ENCODE measurements around the gene PRIMPOL. TPM values are rescaled to one million over a fixed set of nuclear protein-coding genes. Genes with fewer than 3 reads are reported as not detected.
"Not testable (repeated sequence)": the region's sequence is repeated elsewhere in the genome, so short reads cannot be mapped to it uniquely, and the experiment has no call there.

The PRIMPOL gene
- total and polyA plus RNA-seq, 9 of the 15 experiments (the other 6 are each of a cell fraction or from before 2014, with no cell fraction given): 11.0 to 32.0 (median 16.1) TPM

DNA sequence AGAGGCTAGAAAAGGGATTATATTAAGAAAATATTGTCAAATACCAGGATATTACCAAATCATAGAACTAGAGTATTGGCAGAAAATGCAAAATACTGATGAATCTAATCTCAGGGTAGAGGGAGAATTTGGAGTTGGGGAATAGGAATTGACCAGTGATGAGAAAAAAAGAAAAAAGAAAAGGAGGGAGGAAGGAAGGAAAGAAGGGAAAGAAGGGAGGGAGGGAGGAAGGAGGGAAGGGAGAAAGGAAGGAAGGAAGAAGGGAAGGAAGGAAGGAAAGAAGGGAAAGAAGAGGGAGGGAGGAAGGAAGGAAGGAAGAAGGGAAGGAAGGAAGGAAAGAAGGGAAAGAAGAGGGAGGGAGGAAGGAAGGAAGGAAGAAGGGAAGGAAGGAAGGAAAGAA is 3.1 kb downstream of the PRIMPOL start:
- H3K9me1 ChIP-seq (ENCODE audit: control insufficient read depth, insufficient read depth, low read length); intact Hi-C loops (cut with micrococcal nuclease): not testable (repeated sequence)

DNA sequence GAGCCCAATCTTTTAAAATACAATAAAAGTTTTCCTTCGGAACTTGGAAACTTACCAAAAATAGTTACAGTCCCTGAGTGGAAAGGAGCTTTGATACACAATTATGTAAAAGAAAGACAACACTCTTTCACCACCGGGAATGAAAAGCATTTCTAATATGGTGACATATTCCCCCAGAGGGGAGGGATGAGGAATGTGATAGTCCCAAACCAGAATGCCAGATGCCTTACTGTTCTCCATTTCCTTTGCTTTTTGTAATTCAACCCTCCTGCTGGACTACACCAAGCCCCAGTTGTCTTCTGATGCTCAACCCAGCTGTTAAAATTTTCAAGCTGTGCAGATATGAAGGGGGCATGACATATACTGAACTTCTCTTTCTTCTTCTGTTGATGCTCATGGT is 4.1 kb downstream of the PRIMPOL start:
- POLR2A ChIA-PET: interaction anchor here (0.6 to 0.8 kb wide), 3 partner anchors 490 to 982 kb away, joined by 3 to 4 read pairs (median 3); no protein-coding TSS in a partner anchor
- FAIRE-seq (no peak), DNase-seq (ENCODE audit: extremely low read depth in 1 of 4, low spot score in 3 of 4) (no peak), ATAC-seq (no peak)
- Histone ChIP-seq H3K4me1 (replicated peaks in 1 of 2; ENCODE audit: control insufficient read depth in 2 of 2, insufficient read depth in 2 of 2, low read length in 2 of 2) (peaks cover 3 to 6% of the 10 kb centered on the region in 2 experiments; a peak in 4 of 5 replicates), H3K9ac (ENCODE audit: insufficient read depth in 1 of 2, low read depth in 2 of 2, low read length in 2 of 2) (no peak overlapping the region), H4K20me1 (replicated peaks; ENCODE audit: control insufficient read depth, insufficient read depth, low read length) (no peaks in the 10 kb centered on the region), H3K79me2 (ENCODE audit: control insufficient read depth, insufficient read depth, low read length) (peaks cover 17% of the 10 kb centered on the region), H2AFZ (ENCODE audit: low read depth, low read length) (no peak overlapping the region), H3K9me3 (replicated peaks; ENCODE audit: control insufficient read depth, insufficient read depth, low read depth, low read length) (no peaks in the 10 kb centered on the region), H3K4me3 (no peak overlapping the region), H3K27ac (ENCODE audit: extremely low read depth, low read depth, low read length) (no peak overlapping the region), H3K36me3 (ENCODE audit: control insufficient read depth, insufficient read depth, low read length) (no peaks in the 10 kb centered on the region), H3K4me2 (ENCODE audit: insufficient read depth, low read length) (no peak overlapping the region), H3K9me1 (ENCODE audit: control insufficient read depth, insufficient read depth, low read length) (no peaks in the 10 kb centered on the region), H3K27me3 (ENCODE audit: control insufficient read depth in 2 of 2, insufficient read depth in 2 of 2, low read length in 2 of 2) (no peaks in the 10 kb centered on the region)
- in situ Hi-C loops (cut with MboI): no loop called here
- no TSS peak for BruUV-seq (replicated peaks)
- intact Hi-C loops (cut with micrococcal nuclease): no loop called here
- TF ChIP-seq HOXB6 (CRISPR knock-in tag; IDR thresholded peaks at IDR 0.05; ENCODE audit: borderline replicate concordance) (no peak), DPF2 (IDR thresholded peaks at IDR 0.05) (no peak), POLR3G (IDR thresholded peaks at IDR 0.05; ENCODE audit: extremely low read depth, insufficient read length, insufficient replicate concordance) (no peak), PHF8 (IDR thresholded peaks at IDR 0.05; ENCODE audit: borderline replicate concordance, low read length) (no peak), MXI1 (IDR thresholded peaks at IDR 0.05; ENCODE audit: low read depth, low read length) (no peak), PCBP1 (IDR thresholded peaks at IDR 0.05; ENCODE audit: low read depth, low read length, poor library complexity, severe bottlenecking) (no peak), NCOA1 (IDR thresholded peaks at IDR 0.05; ENCODE audit: low read depth) (no peak), TCF7 (IDR thresholded peaks at IDR 0.05; ENCODE audit: borderline replicate concordance) (no peak), PML (IDR thresholded peaks at IDR 0.05; ENCODE audit: low read length) (no peak)
- TF ChIP-seq, protein P1, sequence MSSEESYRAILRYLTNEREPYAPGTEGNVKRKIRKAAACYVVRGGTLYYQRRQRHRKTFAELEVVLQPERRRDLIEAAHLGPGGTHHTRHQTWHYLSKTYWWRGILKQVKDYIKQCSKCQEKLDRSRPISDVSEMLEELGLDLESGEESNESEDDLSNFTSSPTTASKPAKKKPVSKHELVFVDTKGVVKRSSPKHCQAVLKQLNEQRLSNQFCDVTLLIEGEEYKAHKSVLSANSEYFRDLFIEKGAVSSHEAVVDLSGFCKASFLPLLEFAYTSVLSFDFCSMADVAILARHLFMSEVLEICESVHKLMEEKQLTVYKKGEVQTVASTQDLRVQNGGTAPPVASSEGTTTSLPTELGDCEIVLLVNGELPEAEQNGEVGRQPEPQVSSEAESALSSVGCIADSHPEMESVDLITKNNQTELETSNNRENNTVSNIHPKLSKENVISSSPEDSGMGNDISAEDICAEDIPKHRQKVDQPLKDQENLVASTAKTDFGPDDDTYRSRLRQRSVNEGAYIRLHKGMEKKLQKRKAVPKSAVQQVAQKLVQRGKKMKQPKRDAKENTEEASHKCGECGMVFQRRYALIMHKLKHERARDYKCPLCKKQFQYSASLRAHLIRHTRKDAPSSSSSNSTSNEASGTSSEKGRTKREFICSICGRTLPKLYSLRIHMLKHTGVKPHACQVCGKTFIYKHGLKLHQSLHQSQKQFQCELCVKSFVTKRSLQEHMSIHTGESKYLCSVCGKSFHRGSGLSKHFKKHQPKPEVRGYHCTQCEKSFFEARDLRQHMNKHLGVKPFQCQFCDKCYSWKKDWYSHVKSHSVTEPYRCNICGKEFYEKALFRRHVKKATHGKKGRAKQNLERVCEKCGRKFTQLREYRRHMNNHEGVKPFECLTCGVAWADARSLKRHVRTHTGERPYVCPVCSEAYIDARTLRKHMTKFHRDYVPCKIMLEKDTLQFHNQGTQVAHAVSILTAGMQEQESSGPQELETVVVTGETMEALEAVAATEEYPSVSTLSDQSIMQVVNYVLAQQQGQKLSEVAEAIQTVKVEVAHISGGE (CRISPR knock-in tag; IDR thresholded peaks at IDR 0.05): no peak
- TF ChIP-seq, protein P2, sequence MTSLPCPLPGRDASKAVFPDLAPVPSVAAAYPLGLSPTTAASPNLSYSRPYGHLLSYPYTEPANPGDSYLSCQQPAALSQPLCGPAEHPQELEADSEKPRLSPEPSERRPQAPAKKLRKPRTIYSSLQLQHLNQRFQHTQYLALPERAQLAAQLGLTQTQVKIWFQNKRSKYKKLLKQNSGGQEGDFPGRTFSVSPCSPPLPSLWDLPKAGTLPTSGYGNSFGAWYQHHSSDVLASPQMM (CRISPR knock-in tag; IDR thresholded peaks at IDR 0.05): no peak
- WGBS (ENCODE audit: insufficient coverage, low coverage, missing lambda C conversion rate): 37% methylated on average over 2 of the region's 2 CpGs
- CTCF ChIA-PET (ENCODE audit: low intra/inter-chr PET ratio): no interaction called here

More for the DNA sequence above, 3.1 kb downstream of the PRIMPOL start:
- POLR2A ChIA-PET: interaction anchor here (0.8 kb wide), 1 partner anchor 981 kb away, joined by 3 read pairs; no protein-coding TSS in a partner anchor
- ATAC-seq; BruUV-seq (replicated peaks); H2AFZ ChIP-seq (ENCODE audit: low read depth, low read length); H3K4me2 ChIP-seq (ENCODE audit: insufficient read depth, low read length); H3K27ac ChIP-seq (ENCODE audit: extremely low read depth, low read depth, low read length); H3K27me3 ChIP-seq (ENCODE audit: control insufficient read depth in 2 of 2, insufficient read depth in 2 of 2, low read length in 2 of 2); DNase-seq (ENCODE audit: extremely low read depth in 1 of 4, low spot score in 3 of 4); H3K36me3 ChIP-seq (ENCODE audit: control insufficient read depth, insufficient read depth, low read length); FAIRE-seq; H3K9me3 ChIP-seq (replicated peaks; ENCODE audit: control insufficient read depth, insufficient read depth, low read depth, low read length); H4K20me1 ChIP-seq (replicated peaks; ENCODE audit: control insufficient read depth, insufficient read depth, low read length); H3K9ac ChIP-seq (ENCODE audit: insufficient read depth in 1 of 2, low read depth in 2 of 2, low read length in 2 of 2); H3K4me3 ChIP-seq; in situ Hi-C loops (cut with MboI); CTCF ChIA-PET (ENCODE audit: low intra/inter-chr PET ratio): not testable (repeated sequence)
- peak; percentile 71 for TF ChIP-seq PCBP2 (IDR thresholded peaks at IDR 0.05; ENCODE audit: low read depth, low read length, poor library complexity, severe bottlenecking)
- H3K79me2 ChIP-seq (ENCODE audit: control insufficient read depth, insufficient read depth, low read length): peaks cover 27% of the 10 kb centered on the region
- H3K4me1 ChIP-seq (replicated peaks in 1 of 2; ENCODE audit: control insufficient read depth in 2 of 2, insufficient read depth in 2 of 2, low read length in 2 of 2): peaks cover 9 to 16% of the 10 kb centered on the region in 2 experiments; a peak in 4 of 5 replicates

Measured in K562 (cell line).